HCT116 (cell line): ENCODE measurements around the gene SUN5. TPM values are rescaled to one million over a fixed set of nuclear protein-coding genes. Genes with fewer than 3 reads are reported as not detected.

Experiments
- ATAC-seq: fragments of 200-7000 bp; cut with Tn5 transposase; 2 replicates; pipeline ENCODE4 v1.9.1; 2020; ENCODE audit warnings: mild to moderate bottlenecking, moderate library complexity
- BruUV-seq: library from RNA; stranded (reverse); fragments of 400-500 nt; replicated peaks from 2 replicates; lab custom pipeline; 2021; lab: Mats Ljungman, UMichigan
- CTCF ChIA-PET: fragments of 300-600 bp; sonication (Branson Sonifier 250); formaldehyde crosslinking; loops from one replicate; lab custom pipeline; 2021; ENCODE audit warnings: antibody characterized with exemption; lab: Charles Lee
- POLR2A ChIA-PET: fragments of 300-600, 350-600 bp; sonication (Branson Sonifier 250); formaldehyde crosslinking; loops from one replicate; lab custom pipeline; 2021; ENCODE audit warnings: antibody characterized with exemption; lab: Charles Lee
- RAD21 ChIA-PET, 2 experiments: fragments of 300-600 bp; sonication (Branson Sonifier 250); formaldehyde crosslinking; loops; one replicate each; lab custom pipeline; 2023; ENCODE audit warnings: low total read pairs in 2 of 2; ENCODE audit not compliant: uncharacterized antibody in 2 of 2, unreplicated experiment in 2 of 2, low non-redundant PET in 1 of 2; lab: Charles Lee
- DNase-seq: peaks from one replicate; pipeline ENCODE4 v3.0.0-alpha.2; 2010; ENCODE audit warnings: low read depth, low spot score
- H2AFZ ChIP-seq: fragments of 200-600 bp; shearing (Covaris generic), sonication (generic); 2 replicates; pipeline ENCODE4 v1.6.1; 2017; ENCODE audit warnings: low read depth, mixed run types, mixed read lengths, antibody characterized with exemption, low read length; ENCODE audit not compliant: poor library complexity, severe bottlenecking
- H3K27ac ChIP-seq: 2 replicates; pipeline ENCODE4 v1.5.1; 2012; ENCODE audit warnings: low read depth, low read length
- H3K27me3 ChIP-seq: fragments of 200-600 bp; sonication (generic); 2 replicates; pipeline ENCODE4 v1.6.1; 2016; ENCODE audit warnings: mixed run types, low read length, mixed read lengths; ENCODE audit not compliant: insufficient read depth
- H3K36me3 ChIP-seq, 2 experiments: fragments of 200-500 bp in 1 of 2; fragments of 200-600 bp in 1 of 2; sonication (Bioruptor generic) in 1 of 2; sonication (generic) in 1 of 2; 2 replicates each; pipeline versions ENCODE4 v1.5.1 to v1.6.1; 2014 to 2016; ENCODE audit warnings: low read length in 2 of 2, inconsistent platforms in 1 of 2, mixed read lengths in 1 of 2, mixed run types in 1 of 2; ENCODE audit not compliant: insufficient read depth in 2 of 2, control insufficient read depth in 1 of 2
- H3K4me1 ChIP-seq, 2 experiments: fragments of 200-600 bp in 1 of 2; sonication (generic) in 1 of 2; 2 replicates each; pipeline versions ENCODE4 v1.5.1 to v1.6.1; 2012 to 2017; ENCODE audit warnings: low read length in 2 of 2, inconsistent platforms in 1 of 2, mild to moderate bottlenecking in 1 of 2, mixed read lengths in 1 of 2, mixed run types in 1 of 2, moderate library complexity in 1 of 2; ENCODE audit not compliant: insufficient read depth in 2 of 2, control insufficient read depth in 1 of 2
- H3K4me2 ChIP-seq: fragments of 200-600 bp; sonication (generic); 2 replicates; pipeline ENCODE4 v1.6.1; 2017; ENCODE audit warnings: mixed run types, low read length, mixed read lengths
- H3K4me3 ChIP-seq, 2 experiments: fragments of 200-600 bp in 1 of 2; sonication (generic) in 1 of 2; replicated peaks in 1 of 2; 2 replicates each; pipeline ENCODE4 v1.5.1; 2011 to 2016; ENCODE audit warnings: low read length in 2 of 2, control low read depth in 1 of 2, low read depth in 1 of 2, mild to moderate bottlenecking in 1 of 2, mixed read lengths in 1 of 2, mixed run types in 1 of 2
- H3K79me2 ChIP-seq: fragments of 200-600 bp; sonication (generic); 2 replicates; pipeline ENCODE4 v1.6.1; 2017; ENCODE audit warnings: mild to moderate bottlenecking, mixed run types, low read length, moderate library complexity, mixed read lengths; ENCODE audit not compliant: insufficient read depth
- H3K9ac ChIP-seq: fragments of 200-600 bp; sonication (generic); 2 replicates; pipeline ENCODE4 v1.6.1; 2016; ENCODE audit warnings: low read length, mixed read lengths
- H3K9me2 ChIP-seq: fragments of 200-600 bp; sonication (generic), shearing (Covaris generic); 2 replicates; pipeline ENCODE4 v1.6.1; 2017; ENCODE audit warnings: mixed run types, mild to moderate bottlenecking, moderate library complexity; ENCODE audit not compliant: insufficient read depth
- H3K9me3 ChIP-seq, 2 experiments: fragments of 200-500 bp in 1 of 2; fragments of 200-600 bp in 1 of 2; sonication (Bioruptor generic) in 1 of 2; sonication (generic) in 1 of 2; 2 replicates each; pipeline ENCODE4 v1.6.1; 2014 to 2017; ENCODE audit warnings: low read length in 2 of 2, mixed read lengths in 2 of 2, inconsistent platforms in 1 of 2, low read depth in 1 of 2, mild to moderate bottlenecking in 1 of 2, mixed run types in 1 of 2, moderate library complexity in 1 of 2; ENCODE audit not compliant: control insufficient read depth in 1 of 2, insufficient read depth in 1 of 2
- H4K20me1 ChIP-seq: fragments of 200-600 bp; sonication (generic), shearing (Covaris generic); 2 replicates; pipeline ENCODE4 v1.6.1; 2017; ENCODE audit warnings: mixed run types, mild to moderate bottlenecking, moderate library complexity; ENCODE audit not compliant: insufficient read depth
- CBX3 ChIP-seq: IDR thresholded peaks from 2 replicates; pipeline ENCODE4 v1.6.1; 2012; ENCODE audit warnings: low read depth
- CEBPB ChIP-seq: IDR thresholded peaks from 2 replicates; pipeline ENCODE4 v1.6.1; 2012; ENCODE audit warnings: low read depth
- EGR1 ChIP-seq: IDR thresholded peaks from 2 replicates; pipeline ENCODE4 v1.6.1; 2012; ENCODE audit warnings: low read depth
- JUND ChIP-seq: IDR thresholded peaks from 2 replicates; pipeline ENCODE4 v1.6.1; 2012
- POLR2A ChIP-seq: IDR thresholded peaks from 2 replicates; pipeline ENCODE4 v1.7.0; 2011; ENCODE audit warnings: borderline replicate concordance; ENCODE audit not compliant: insufficient read depth, insufficient read length; ENCODE audit errors: extremely low read depth
- POLR2AphosphoS5 ChIP-seq: IDR thresholded peaks from 2 replicates; pipeline ENCODE4 v1.6.1; 2011; ENCODE audit warnings: mild to moderate bottlenecking, low read depth, low read length, moderate library complexity
- SIN3A ChIP-seq: IDR thresholded peaks from 2 replicates; pipeline ENCODE4 v1.6.1; 2012; ENCODE audit warnings: low read depth
- SP1 ChIP-seq: IDR thresholded peaks from 2 replicates; pipeline ENCODE4 v1.6.1; 2012; ENCODE audit warnings: low read depth
- TCF7L2 ChIP-seq: IDR thresholded peaks from 2 replicates; pipeline ENCODE4 v1.7.0; 2011; ENCODE audit warnings: borderline replicate concordance, inconsistent platforms; ENCODE audit not compliant: insufficient read depth, insufficient read length; ENCODE audit errors: extremely low read depth
- ZNF274 ChIP-seq: fragments of 200-500 bp; sonication (Bioruptor generic); IDR thresholded peaks from 2 replicates; pipeline ENCODE4 v1.6.1; 2014; ENCODE audit warnings: mild to moderate bottlenecking, low read depth, low read length, inconsistent platforms
- intact Hi-C: fragments of 100-400 bp; cut with micrococcal nuclease; formaldehyde crosslinking; loops from 2 replicates; pipeline ENCODE4 v1.10.0; 2022
- total RNA-seq: library from RNA; stranded (reverse); gene quantifications from one replicate; pipeline ENCODE4 v1.2.1, GENCODE V29; 2021; ENCODE audit not compliant: unreplicated experiment
- TF ChIP-seq, protein P1 (sequence below): IDR thresholded peaks from 2 replicates; pipeline ENCODE4 v1.6.1; 2012; ENCODE audit warnings: low read depth
- TF ChIP-seq, protein P2 (sequence below): IDR thresholded peaks from 2 replicates; pipeline ENCODE4 v1.6.1; 2012
- TF ChIP-seq, protein P3 (sequence below), 3 experiments: fragments of 200-600 bp in 1 of 3; sonication (generic) in 1 of 3; IDR thresholded peaks in 2 of 3; conservative IDR thresholded peaks in 1 of 3; 2 replicates each; pipeline ENCODE4 v1.5.1; 2012 to 2017; ENCODE audit warnings: low read depth in 2 of 3, low read length in 2 of 3, antibody characterized with exemption in 1 of 3, borderline replicate concordance in 1 of 3, control low read depth in 1 of 3, mild to moderate bottlenecking in 1 of 3, mixed read lengths in 1 of 3, mixed run types in 1 of 3, moderate library complexity in 1 of 3; ENCODE audit not compliant: insufficient read depth in 1 of 3
- TF ChIP-seq, protein P4 (sequence below): IDR thresholded peaks from 2 replicates; pipeline ENCODE4 v1.6.1; 2011; ENCODE audit warnings: mild to moderate bottlenecking, low read length, moderate library complexity; ENCODE audit not compliant: insufficient replicate concordance; ENCODE audit errors: extremely low read depth
- TF ChIP-seq, protein P5 (sequence below): IDR thresholded peaks from 2 replicates; pipeline ENCODE4 v1.6.1; 2012

Gene SUN5
- total RNA-seq, 1 experiment from 2014 or later = not detected

DNA sequence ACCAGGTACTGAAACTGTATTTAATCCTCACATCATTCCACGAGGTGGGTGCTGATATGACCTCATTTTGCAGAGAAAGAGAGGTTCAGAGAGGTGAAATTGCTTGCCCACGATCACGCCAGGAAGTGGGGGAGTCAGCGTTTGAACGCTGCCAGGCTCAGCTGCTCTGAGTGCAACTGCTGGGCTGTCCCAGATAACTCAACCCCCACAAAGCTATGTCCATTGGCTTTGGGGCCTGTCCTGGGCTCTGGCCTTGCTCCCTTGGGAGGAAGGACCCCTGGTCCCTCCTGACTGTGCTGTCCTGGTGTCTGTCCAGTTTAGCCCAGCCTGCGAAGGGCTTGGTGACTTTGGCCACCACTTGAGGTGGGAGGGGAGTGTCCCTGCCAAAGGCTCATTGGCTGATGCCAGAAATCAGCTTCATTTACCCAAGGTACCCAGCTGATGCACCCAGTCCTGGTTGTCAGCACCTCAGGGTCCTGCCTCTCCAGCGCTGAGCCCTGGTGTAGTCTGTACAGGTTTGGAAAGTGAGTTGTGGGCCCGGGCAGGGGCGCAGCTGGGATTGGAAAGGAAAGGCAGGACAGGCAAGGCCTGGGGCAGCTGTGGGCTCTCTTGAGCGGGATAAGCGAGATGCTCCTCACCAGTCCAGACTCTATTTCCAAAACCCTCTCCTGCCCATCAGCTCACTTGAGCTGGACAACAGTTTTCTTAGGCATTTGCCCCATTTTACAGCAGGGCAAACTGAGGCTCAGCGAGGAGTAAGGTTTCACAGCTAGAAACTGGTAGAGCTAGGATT is 38.5 kb downstream of the SUN5 start:
- Histone ChIP-seq H4K20me1 (no peaks in the 10 kb centered on the region), H3K4me2 (no peak overlapping the region), H3K27me3 (no peaks in the 10 kb centered on the region), H3K36me3 (no peaks in the 10 kb centered on the region), H3K27ac (no peak overlapping the region), H3K9me2 (no peaks in the 10 kb centered on the region), H3K79me2 (no peaks in the 10 kb centered on the region), H3K9me3 (no peaks in the 10 kb centered on the region), H3K4me1 (no peaks in the 10 kb centered on the region), H3K4me3 (no peak overlapping the region), H2AFZ (no peak overlapping the region), H3K9ac (no peak overlapping the region)
- ChIA-PET RAD21 (no interaction called here), POLR2A (no interaction called here), CTCF (no interaction called here)
- no peak for DNase-seq
- intact Hi-C loops = no loop called here
- no peak for TF ChIP-seq POLR2AphosphoS5
- no peak for TF ChIP-seq POLR2A
- TF ChIP-seq, protein P1, sequence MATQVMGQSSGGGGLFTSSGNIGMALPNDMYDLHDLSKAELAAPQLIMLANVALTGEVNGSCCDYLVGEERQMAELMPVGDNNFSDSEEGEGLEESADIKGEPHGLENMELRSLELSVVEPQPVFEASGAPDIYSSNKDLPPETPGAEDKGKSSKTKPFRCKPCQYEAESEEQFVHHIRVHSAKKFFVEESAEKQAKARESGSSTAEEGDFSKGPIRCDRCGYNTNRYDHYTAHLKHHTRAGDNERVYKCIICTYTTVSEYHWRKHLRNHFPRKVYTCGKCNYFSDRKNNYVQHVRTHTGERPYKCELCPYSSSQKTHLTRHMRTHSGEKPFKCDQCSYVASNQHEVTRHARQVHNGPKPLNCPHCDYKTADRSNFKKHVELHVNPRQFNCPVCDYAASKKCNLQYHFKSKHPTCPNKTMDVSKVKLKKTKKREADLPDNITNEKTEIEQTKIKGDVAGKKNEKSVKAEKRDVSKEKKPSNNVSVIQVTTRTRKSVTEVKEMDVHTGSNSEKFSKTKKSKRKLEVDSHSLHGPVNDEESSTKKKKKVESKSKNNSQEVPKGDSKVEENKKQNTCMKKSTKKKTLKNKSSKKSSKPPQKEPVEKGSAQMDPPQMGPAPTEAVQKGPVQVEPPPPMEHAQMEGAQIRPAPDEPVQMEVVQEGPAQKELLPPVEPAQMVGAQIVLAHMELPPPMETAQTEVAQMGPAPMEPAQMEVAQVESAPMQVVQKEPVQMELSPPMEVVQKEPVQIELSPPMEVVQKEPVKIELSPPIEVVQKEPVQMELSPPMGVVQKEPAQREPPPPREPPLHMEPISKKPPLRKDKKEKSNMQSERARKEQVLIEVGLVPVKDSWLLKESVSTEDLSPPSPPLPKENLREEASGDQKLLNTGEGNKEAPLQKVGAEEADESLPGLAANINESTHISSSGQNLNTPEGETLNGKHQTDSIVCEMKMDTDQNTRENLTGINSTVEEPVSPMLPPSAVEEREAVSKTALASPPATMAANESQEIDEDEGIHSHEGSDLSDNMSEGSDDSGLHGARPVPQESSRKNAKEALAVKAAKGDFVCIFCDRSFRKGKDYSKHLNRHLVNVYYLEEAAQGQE = no peak
- TF ChIP-seq, protein P2, sequence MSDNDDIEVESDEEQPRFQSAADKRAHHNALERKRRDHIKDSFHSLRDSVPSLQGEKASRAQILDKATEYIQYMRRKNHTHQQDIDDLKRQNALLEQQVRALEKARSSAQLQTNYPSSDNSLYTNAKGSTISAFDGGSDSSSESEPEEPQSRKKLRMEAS = no peak
- no peak for TF ChIP-seq CBX3
- TF ChIP-seq JUND = no peak
- TF ChIP-seq, protein P3, sequence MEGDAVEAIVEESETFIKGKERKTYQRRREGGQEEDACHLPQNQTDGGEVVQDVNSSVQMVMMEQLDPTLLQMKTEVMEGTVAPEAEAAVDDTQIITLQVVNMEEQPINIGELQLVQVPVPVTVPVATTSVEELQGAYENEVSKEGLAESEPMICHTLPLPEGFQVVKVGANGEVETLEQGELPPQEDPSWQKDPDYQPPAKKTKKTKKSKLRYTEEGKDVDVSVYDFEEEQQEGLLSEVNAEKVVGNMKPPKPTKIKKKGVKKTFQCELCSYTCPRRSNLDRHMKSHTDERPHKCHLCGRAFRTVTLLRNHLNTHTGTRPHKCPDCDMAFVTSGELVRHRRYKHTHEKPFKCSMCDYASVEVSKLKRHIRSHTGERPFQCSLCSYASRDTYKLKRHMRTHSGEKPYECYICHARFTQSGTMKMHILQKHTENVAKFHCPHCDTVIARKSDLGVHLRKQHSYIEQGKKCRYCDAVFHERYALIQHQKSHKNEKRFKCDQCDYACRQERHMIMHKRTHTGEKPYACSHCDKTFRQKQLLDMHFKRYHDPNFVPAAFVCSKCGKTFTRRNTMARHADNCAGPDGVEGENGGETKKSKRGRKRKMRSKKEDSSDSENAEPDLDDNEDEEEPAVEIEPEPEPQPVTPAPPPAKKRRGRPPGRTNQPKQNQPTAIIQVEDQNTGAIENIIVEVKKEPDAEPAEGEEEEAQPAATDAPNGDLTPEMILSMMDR (IDR thresholded peaks at IDR 0.05 in 2 of 3, conservative IDR thresholded peaks at IDR 0.05 in 1 of 3; ENCODE audit: borderline replicate concordance in 1 of 3, insufficient read depth in 1 of 3, low read depth in 2 of 3, low read length in 2 of 3) = no peak
- no peak for TF ChIP-seq SIN3A
- TF ChIP-seq TCF7L2 = no peak
- TF ChIP-seq EGR1 = no peak
- no peak for TF ChIP-seq SP1
- no peak for TF ChIP-seq CEBPB
- TF ChIP-seq ZNF274 = no peak
- TF ChIP-seq, protein P4, sequence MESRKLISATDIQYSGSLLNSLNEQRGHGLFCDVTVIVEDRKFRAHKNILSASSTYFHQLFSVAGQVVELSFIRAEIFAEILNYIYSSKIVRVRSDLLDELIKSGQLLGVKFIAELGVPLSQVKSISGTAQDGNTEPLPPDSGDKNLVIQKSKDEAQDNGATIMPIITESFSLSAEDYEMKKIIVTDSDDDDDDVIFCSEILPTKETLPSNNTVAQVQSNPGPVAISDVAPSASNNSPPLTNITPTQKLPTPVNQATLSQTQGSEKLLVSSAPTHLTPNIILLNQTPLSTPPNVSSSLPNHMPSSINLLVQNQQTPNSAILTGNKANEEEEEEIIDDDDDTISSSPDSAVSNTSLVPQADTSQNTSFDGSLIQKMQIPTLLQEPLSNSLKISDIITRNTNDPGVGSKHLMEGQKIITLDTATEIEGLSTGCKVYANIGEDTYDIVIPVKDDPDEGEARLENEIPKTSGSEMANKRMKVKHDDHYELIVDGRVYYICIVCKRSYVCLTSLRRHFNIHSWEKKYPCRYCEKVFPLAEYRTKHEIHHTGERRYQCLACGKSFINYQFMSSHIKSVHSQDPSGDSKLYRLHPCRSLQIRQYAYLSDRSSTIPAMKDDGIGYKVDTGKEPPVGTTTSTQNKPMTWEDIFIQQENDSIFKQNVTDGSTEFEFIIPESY = no peak
- TF ChIP-seq, protein P5, sequence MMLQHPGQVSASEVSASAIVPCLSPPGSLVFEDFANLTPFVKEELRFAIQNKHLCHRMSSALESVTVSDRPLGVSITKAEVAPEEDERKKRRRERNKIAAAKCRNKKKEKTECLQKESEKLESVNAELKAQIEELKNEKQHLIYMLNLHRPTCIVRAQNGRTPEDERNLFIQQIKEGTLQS = no peak
- ATAC-seq = no peak
- BruUV-seq = no TSS peak
